ENCODE results near the gene GNS.

The GNS gene

DNA sequence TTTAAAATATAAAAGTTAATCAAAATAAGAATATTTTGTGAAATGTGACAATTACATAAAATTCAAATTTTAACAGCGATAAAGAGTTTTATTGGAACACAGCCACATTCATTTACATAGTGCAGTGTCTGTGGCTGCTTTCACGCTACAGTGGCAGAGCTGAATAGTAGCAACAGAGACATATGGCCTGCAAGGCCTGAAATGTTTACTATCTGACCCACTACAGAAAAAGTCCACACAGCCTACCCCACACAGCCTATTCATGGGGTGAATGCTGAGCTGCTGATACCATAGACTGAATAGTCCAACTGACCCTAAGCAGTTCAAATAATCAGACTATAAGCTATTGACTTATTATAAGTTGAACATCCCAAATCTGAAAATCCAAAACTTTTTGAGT, 13.2 kb downstream of the GNS start:
- no peak for DNase-seq (ENCODE audit: extremely low read depth, low read depth)
- TF ChIP-seq CTCF (IDR thresholded peaks at IDR 0.05; ENCODE audit: low read depth, low read length) = no peak

DNA sequence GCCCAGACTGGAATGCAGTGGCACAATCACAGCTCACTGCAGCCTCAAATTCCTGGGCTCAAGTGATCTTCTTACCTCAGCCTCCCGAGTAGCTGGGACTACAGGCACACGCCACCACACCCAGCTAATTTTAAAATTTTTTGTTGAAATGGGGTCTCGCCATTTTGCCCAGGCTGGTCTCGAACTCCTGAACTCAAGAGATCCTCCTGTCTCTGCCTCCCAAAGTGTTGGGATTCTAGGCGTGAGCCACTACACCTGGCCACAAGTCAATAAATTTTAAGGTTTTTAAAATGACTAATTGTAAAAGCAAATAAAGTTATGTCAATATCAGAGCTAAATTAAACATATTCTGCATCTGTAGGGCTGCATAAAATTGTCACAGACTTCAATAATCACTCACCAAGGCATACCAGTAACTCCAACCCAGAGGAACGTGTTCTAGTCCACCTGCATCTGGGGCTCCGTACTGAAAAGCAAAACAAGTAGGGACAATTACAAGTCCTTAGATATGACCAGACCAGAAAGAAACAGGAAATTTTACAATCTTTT, 13.9 kb downstream of the GNS start:
- DNase-seq (ENCODE audit: extremely low read depth, low read depth) = no peak
- TF ChIP-seq CTCF (IDR thresholded peaks at IDR 0.05; ENCODE audit: low read depth, low read length) = no peak

GRCh38 chr12:64744422-64745258, 14.6 kb downstream of the GNS start:
- DNase-seq (ENCODE audit: extremely low read depth, low read depth) = no peak
- no peak for TF ChIP-seq CTCF (IDR thresholded peaks at IDR 0.05; ENCODE audit: low read depth, low read length)

DNA sequence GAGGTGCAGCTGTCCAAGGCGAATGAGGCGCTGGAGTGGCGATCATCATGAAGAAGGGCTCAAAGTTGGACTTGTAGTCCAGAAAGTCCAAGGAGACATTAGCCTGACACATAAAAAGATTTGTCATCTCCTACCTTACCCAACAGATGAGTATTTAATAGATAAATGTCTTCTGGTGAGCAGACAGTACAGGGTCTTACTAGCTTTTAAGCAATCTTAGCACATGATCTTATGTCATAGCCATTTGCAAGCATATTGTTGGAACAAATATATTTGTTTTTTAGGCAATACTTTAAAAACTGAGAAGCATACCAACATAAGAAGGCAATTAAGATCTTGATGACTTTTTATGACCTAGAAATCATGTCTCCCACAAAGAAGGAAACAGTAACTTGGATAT, 16.0 kb downstream of the GNS start:
- DNase-seq (ENCODE audit: extremely low read depth, low read depth) = no peak
- TF ChIP-seq CTCF (IDR thresholded peaks at IDR 0.05; ENCODE audit: low read depth, low read length) = no peak

DNA sequence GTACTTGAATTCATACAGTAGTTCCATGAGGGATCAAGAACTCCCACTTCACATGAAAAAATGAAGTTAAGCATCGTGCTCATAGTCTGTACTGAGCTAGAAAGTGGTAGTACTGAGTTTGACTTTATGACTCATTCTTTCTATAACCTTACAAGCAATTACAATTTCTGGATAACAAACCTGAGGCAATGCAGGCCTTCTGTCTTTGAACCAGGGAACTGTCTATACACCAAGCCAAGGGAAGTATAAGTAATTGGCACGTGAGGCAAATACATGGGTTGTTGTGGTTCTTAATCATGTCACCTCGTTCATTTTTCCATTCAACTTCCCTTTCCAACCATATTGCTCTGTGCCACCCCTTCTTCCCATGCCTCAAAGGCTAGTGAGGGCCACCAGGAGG, 16.8 kb downstream of the GNS start:
- DNase-seq (ENCODE audit: extremely low read depth, low read depth) = no peak
- no peak for TF ChIP-seq CTCF (IDR thresholded peaks at IDR 0.05; ENCODE audit: low read depth, low read length)

- TF ChIP-seq CTCF (IDR thresholded peaks at IDR 0.05; ENCODE audit: low read depth, low read length) = no peak
- DNase-seq (ENCODE audit: extremely low read depth, low read depth) = no peak
Observed at GRCh38 chr12:64740646-64741045, 18.6 kb downstream of the GNS start.

DNA sequence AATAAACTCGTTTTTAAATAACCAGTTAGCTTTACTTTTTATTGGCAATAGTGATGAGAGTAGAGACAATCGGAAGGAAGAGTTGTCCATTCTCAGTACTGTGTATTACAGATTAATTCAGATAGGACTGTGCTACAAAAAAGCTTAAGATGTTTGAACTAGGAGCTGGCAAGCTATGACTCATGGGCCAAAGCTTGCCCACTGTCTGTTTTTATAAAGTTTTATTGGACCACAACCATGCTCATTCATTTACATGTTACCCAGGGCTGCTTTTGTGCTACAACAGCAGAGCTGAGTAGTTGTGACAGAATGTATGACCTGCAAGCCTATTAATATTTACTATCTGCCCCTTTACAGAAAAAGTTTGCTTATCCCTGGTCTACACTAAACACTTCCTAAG, 19.4 kb downstream of the GNS start:
- no peak for TF ChIP-seq CTCF (IDR thresholded peaks at IDR 0.05; ENCODE audit: low read depth, low read length)
- DNase-seq (ENCODE audit: extremely low read depth, low read depth) = no peak

All from AG09319 (cell line).